GM19023 (cell line): ENCODE results near the gene KRTAP4-8.
"Not testable (repeated sequence)": the region's sequence is repeated elsewhere in the genome, so short reads cannot be mapped to it uniquely, and the experiment has no call there.

Experiments
- ATAC-seq: cut with Tn5 transposase; IDR thresholded peaks from one replicate; pipeline ENCODE4 v1.9.1; 2021; ENCODE audit warnings: mild to moderate bottlenecking, moderate library complexity; ENCODE audit not compliant: unreplicated experiment

The KRTAP4-8 gene

DNA sequence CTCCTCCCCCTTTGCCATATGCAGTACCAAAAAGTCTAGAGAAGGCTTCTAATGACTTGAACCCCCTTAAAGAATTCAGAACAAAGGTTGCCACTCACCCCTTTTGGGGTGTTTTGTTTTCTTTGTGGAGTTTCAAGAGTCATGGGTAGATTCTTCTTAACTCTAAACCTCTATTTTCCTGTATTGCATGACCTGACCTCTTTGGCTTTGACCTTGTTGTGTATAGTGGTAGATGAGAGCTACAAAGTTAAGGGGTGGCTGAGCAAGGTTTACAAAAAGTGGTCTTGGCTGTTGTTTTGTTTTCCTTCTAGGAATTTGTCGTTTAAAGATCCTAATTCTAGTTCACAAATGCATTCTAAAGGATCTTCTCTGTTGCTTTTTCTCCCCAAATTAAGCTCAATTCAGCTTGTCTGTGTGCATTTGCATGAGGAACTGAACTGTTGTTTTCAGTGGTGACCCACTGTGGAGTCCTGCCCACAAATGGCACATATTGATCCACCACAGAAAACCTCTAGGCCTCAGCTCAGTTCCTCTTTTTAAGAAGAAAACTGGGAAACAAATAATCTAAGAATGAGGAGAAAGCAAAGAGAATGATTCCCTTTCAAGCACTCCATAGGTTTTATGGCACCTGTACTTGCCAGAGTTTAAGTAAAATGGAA, 10.9 kb upstream of the KRTAP4-8 start:
- not testable (repeated sequence) for ATAC-seq

DNA sequence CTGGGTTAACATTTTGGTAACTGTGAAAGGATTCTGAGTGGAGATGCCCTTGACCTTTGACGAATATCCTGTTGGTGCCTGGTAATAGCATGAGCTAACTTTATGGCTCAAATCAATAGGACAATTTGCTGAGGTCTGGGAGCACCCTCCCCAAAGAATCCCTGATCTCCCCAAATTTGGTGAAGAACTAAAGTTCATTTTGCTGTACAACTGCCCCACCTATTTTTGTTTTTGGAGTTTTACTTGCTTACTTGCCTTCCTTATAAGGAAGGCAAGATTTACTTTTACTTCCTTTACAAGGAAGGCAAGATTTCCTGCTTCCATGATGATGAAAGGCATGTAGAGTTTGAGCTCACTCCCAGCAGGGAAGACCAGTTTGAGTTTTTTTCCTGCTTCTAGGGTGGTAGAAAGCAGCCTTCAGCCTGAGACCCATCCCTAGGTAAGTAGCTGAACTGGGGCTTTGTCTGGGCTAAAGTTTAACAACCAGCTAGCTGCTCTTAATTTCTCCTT, 10.1 kb upstream of the KRTAP4-8 start:
- ATAC-seq = no peak

- not testable (repeated sequence) for ATAC-seq
Measured at GRCh38 chr17:41105347-41105746, 7.4 kb upstream of the KRTAP4-8 start, which contains the start of gene KRTAP4-9. Gene KRTAP4-9 (plus strand): TSS chr17:41105389. CDS start chr17:41105389, 0 bp downstream.

DNA sequence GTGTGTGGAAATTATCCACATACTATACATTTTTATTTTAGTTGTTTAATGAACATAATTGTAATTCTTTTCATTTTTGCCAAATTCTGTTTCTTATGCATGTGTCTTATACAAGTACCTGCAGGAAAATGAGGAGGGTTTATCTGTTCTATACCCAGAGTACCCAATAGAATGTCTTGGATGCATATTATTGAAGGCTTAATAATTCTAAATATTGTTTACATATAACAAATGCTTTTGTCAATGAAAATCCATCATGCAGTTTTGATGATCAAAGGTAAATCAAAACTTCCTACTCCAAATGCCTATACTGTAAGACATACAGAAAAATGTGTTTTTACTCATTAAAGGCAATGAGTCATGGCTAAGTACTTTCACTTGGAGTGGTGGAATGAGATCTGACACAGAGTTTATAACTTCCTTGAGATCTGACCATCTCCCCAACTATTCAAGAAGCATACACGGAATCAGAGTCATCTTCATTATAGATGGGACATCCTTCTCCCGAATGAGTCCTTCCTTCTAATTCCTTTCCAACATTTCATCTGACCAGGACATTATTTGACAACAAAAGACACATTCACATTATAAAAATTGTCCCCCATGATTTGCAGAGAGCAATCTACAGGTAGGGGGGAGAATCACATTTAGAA, 6.6 kb upstream of the KRTAP4-8 start:
- ATAC-seq = not testable (repeated sequence)

- ATAC-seq = no peak
Measured at GRCh38 chr17:41103896-41104295, 6.0 kb upstream of the KRTAP4-8 start.

DNA sequence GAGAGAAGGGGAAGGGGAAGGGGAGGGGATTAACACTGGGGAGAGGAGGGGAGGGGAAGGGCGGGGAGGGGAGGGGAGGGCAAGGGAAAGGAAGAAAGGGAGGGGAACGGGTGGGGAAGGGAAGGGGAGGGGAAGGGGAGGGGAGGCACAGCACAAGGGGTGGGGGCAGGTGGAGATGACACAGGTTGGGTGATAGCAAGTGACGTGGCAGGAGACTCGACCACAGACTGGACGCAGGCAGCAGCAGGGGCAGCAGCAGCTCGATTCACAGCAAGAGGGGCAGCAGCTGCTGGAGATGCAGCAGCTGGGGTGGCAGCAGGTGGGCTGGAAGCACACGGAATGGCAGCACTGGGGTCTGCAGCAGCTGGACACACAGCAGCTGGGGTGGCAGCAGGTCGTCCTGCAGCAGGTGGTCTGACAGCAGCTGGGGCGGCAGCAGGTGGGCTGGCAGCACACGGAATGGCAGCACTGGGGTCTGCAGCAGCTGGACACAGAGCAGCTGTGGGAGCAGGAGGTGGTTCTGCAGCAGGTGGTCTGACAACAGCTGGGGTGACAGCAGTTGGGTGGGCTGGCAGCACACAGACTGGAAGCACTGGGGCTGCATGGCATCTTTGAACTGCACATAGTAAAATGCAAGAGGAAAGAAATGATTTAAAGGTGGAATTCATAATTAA, 3.8 kb upstream of the KRTAP4-8 start, which contains the start of gene KRTAP4-16:
Gene KRTAP4-16 (minus strand): TSS at position 624 of the 674 bp plus-strand sequence. CDS start 0 bp downstream, at position 624.
- no peak for ATAC-seq

- not testable (repeated sequence) for ATAC-seq
Measured at GRCh38 chr17:41099682-41100480, 1.9 kb upstream of the KRTAP4-8 start.

GRCh38 chr17:41098481-41098880, 539 bp upstream of the KRTAP4-8 start:
- ATAC-seq = no peak

DNA sequence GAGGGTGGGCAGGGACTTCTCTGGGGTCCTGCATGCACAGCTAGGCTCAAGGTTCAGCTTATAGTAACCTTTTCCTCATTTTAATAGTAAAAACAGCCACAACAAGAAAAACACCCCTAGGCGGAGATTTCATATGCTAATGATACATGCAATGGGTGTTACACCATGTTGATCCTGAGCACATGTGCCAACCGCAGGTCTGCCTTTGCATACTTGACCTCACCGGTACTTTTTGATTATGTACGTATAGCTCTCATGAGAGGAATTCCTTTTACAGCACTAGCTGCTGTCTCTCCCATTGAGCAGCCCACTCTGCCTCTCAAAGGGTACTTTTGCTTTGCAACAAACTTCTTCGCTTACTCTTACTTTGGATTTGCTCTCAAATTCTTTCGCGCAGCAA, 1.9 kb downstream of the KRTAP4-8 start:
- ATAC-seq = no peak

GRCh38 chr17:41088760-41089352, 9.1 kb downstream of the KRTAP4-8 start:
- ATAC-seq = not testable (repeated sequence)

- not testable (repeated sequence) for ATAC-seq
Measured at GRCh38 chr17:41084100-41084856, 13.7 kb downstream of the KRTAP4-8 start, which contains the start of gene KRTAP4-7. Gene KRTAP4-7 (plus strand): TSS chr17:41084150. CDS start chr17:41084207, 57 bp downstream.

DNA sequence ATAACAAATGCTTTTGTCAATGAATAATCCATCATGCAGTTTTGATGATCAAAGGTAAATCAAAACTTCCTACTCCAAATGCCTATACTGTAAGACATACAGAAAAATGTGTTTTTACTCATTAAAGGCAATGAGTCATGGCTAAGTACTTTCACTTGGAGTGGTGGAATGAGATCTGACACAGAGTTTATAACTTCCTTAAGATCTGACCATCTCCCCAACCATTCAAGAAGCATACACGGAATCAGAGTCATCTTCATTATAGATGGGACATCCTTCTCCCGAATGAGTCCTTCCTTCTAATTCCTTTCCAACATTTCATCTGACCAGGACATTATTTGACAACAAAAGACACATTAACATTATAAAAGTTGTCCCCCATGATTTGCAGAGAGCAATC, 14.5 kb downstream of the KRTAP4-8 start:
- not testable (repeated sequence) for ATAC-seq

DNA sequence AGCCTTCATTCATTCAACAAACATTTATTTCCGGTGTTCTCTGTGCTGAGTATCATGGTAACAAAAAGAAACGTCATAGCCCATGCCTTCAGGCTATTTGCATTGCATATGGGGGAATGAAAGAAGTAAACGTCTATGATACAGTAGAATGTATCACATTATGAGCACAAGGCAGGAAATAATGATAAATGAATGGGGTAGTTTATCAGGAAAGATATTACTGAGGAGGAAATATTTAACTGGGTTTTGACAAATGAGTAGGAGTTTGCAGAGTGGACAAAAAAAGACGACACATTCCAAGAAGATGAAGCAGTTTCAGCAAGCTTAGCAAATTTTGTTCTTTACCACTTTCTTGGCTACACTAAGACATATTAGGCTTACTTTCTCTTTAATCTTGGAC, 15.3 kb downstream of the KRTAP4-8 start:
- ATAC-seq = no peak

DNA sequence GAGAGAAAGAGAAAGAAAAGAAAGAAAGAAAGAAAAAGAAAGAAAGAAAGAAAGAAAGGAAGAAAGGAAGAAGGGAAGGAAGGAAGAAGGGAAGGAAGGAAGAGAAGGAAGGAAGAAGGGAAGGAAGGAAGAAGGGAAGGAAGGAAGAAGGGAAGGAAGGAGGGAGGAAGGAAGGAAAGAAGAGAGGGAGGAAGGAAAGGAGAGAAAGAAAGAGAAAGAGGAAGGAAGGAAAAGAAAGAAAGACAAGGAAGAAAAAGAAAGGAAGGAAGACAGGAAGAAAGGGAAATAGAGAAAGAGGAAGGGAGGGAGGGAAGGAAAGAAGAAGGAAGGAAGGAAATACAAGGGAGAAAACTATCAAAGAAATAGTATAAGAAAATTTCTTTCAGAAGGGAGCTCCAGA, 21.2 kb downstream of the KRTAP4-8 start:
- no peak for ATAC-seq

DNA sequence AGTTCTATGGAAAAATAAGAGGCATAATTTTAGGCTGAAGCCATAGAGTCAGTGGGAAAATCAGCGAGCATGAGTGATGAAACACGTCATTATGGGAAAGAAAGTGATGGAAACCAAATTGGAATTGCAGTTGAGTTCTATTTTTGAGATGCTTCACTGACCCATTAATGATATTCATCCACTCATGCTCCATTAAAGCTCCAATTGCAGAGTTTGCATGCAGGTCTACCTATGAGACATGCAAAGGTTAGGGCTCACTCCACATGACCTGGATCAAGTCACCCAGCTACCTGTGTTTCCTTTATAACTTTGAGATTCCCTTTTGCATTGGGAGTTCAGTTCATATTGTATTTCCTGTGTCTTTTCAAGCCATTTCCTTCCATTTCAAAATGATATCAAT, 24.3 kb downstream of the KRTAP4-8 start:
- ATAC-seq = no peak

- no peak for ATAC-seq
Measured at GRCh38 chr17:41071606-41072360, 26.2 kb downstream of the KRTAP4-8 start.

- ATAC-seq = no peak
Measured at GRCh38 chr17:41069031-41069430, 28.9 kb downstream of the KRTAP4-8 start.

- no peak for ATAC-seq
Measured at GRCh38 chr17:41067281-41067680, 30.7 kb downstream of the KRTAP4-8 start.
